GM23338 (cell line): ENCODE data around the gene NDUFB2.

Experiments
- EZH2 ChIP-seq: fragments of 200-600 bp; sonication (generic); IDR thresholded peaks from one replicate; pipeline ENCODE4 v1.8.0; 2017; ENCODE audit warnings: antibody characterized with exemption, mild to moderate bottlenecking, low read depth; ENCODE audit not compliant: unreplicated experiment
- EZH2phosphoT487 ChIP-seq: fragments of 200-600 bp; sonication (generic); IDR thresholded peaks from one replicate; pipeline ENCODE4 v1.8.1; 2018; ENCODE audit warnings: antibody characterized with exemption; ENCODE audit not compliant: unreplicated experiment
- POLR2AphosphoS5 ChIP-seq: IDR thresholded peaks from 2 replicates; pipeline ENCODE4 v1.6.1; 2016; ENCODE audit warnings: antibody characterized with exemption, low read depth

- TF ChIP-seq EZH2 (no peak), EZH2phosphoT487 (no peak), POLR2AphosphoS5 (no peak)
These were observed 23.2 kb downstream of the NDUFB2 start for GRCh38 chr7:140719721-140720120.
